Measurements from ENCODE around the gene LGALS7B.
"Not testable (repeated sequence)": the region's sequence is repeated elsewhere in the genome, so short reads cannot be mapped to it uniquely, and the experiment has no call there.

The LGALS7B gene

DNA sequence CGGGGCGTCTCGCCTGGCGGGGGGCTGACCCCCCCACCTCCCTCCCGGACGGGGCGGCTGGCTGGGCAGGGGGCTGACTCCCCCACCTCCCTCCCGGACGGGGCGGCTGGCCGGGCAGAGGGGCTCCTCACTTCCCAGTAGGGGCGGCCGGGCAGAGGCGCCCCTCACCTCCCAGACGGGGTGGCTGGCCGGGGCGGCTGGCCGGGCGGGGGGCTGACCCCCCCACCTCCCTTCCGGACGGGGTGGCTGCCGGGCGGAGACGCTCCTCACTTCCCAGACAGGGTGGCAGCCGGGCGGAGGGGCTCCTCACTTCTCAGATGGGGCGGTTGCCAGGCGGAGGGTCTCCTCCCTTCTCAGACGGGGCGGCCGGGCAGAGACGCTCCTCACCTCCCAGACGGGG is 8.8 kb downstream of the LGALS7B start:
- DNase-seq = not testable (repeated sequence)

DNA sequence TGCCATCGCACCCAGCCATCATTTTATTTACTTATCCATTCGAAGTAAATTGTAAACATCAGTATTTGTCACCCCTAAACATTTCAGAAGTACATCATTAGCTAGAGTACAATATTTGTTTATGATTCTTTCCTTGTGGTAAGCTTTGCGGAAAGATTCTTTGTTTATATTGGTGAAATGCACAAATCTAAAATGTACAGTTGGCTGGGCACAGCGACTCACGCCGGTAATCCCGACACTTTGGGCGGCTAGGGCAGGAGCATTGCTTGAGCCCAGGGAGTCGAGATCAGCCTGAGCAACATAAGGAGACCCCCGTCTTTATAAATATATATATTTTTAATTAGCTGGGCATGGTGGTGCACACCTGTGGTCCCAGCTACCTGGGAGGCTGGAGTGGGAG is 10.1 kb downstream of the LGALS7B start:
- no peak for DNase-seq

DNA sequence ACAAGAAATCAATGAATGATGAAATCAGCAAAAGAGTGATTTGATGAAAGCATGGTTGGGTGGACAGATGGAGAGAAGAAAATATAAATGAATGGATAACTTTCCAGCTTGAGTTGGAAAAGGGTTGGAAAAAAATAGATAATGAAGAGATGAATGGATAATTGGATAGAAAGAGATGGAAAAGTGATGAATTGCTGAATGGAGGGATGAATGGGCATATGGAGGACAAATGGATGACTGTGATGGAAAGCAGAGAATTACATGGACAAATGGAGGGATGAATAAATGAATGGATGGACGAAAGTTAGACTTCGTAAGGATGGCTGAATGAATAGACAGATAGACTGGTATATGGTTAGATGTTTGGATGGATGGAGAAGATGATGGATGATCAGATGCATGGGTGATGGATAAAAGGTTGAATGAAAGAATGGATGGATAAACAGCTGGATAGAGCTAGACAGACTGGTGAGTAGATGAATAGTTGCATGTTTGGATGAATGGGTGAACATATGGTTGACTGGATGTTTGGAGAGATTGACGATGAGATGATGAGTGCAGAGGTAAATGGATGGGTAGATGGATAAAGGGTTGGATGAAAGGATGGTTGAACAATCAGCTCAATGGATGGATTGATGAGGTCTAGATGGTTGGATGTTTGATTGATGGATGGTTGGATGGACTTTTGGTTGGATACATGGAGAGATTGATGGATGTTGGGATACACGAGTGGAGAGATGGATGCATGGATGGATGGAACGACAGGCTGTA is 11.8 kb downstream of the LGALS7B start:
- no peak for DNase-seq

DNA sequence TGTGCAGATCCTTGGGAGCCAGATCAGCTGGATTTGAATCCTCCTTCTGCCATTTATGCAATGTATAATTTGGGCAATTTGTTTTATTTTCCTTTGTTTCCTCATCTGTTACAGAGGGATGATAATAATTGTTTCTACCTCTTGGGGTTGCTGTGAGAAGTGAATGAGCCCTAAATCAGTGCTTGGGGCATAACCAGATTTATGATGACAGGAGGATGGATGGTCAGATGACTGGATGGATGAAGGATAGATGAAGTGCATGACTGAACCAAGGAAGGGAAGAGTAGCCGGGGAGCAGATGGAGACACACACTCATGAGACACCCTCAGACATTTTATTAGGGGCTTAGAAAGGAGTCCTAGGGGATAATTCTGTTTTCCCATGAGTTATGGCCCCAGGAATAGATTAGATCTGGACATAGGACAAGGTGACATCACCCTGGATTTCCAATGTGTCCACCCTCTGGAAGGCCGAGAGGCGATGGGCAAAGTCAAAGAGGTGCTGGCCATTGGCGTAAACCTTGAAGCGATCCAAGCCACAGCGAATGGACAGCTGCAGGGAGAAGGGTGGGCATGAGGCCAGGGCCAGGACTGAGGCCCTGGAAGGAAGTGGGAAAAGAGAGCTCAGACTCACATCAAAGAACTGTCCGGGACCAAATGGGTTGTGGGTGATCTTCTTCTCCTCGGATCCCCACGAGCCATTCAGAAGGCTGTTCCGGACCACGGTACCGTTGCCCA is 12.5 kb downstream of the LGALS7B start:
- no peak for DNase-seq

DNA sequence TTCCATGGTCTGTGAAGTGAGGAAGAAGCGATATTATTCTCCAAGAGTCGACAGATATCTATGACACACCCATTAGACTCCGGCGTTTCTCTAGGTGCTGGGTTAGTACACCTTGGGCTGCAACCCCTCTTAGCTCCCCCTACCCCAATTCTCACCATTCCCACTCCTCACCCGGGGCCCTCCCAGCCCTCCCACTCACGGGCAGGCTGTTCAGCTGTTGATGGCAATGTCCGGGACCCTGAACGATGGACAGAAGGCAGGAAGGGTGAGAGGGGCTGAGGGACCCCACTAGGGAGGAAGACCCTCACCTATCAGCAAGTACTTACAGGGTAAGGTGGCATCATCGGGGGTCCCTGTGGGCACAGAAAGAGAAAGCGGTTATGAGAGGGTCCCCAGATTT is 14.5 kb downstream of the LGALS7B start:
- no peak for DNase-seq

DNA sequence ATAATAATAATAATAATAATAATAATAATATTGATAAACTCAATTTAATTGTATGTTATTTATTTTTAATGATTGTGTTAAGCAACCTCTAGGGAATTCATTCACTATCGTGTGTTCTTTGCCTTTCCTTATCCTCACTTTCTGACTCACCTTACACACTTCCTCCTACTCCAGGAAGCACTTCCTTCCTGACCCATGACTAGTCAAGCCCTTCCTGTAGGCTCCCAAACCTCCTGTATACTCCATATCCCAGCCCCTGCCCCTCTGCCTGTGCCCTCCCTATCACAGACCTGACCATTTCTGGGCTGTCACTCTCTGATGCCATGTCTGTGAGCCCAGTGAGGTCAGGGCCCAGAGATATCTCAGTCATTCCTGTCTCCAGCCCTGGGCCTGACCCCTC is 16.2 kb downstream of the LGALS7B start:
- no peak for DNase-seq

DNA sequence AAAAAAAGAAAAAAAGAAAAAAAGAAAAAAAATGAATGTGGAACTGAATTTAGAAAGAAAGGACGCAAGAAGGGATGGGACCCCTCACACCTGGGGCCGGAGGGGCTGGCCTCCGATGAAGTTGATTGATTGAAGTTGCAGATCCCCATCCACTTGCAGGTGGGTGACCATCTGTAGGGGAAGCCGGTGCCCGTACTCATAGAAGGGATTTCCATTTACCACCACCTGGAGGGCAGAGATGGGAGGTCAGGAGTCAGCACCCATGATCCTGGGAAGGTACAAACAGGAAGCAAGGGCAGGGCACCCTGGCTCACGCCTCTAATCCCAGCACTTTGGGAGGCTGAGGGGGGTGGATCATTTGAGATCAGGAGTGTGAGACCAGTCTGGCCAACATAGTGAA is 17.4 kb downstream of the LGALS7B start:
- no peak for DNase-seq

DNA sequence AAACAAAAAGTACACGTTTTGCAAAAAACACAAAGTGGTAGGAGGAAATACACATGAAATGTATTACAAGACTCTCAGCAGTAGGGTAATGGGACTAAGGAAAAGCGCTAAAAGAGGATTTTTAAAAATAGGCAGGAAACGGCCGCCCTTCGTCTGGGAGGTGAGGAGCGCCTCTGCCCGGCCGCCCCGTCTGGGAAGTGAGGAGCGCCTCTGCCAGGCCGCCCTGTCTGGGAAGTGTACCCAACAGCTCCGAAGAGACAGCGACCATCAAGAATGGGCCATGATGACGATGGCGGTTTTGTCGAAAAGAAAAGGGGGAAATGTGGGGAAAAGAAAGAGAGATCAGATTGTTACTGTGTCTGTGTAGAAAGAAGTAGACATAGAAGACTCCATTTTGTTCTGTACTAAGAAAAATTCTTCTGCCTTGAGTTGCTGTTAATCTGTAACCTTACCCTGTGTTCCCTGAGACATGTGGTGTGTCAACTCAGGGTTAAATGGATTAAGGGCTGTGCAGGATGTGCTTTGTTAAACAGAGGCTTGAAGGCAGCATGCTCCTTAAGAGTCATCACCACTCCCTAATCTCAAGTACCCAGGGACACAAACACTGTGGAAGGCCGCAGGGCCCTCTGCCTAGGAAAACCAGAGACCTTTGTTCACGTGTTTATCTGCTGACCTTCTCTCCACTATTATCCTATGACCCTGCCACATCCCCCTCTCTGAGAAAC is 18.5 kb downstream of the LGALS7B start:
- DNase-seq = not testable (repeated sequence)

DNA sequence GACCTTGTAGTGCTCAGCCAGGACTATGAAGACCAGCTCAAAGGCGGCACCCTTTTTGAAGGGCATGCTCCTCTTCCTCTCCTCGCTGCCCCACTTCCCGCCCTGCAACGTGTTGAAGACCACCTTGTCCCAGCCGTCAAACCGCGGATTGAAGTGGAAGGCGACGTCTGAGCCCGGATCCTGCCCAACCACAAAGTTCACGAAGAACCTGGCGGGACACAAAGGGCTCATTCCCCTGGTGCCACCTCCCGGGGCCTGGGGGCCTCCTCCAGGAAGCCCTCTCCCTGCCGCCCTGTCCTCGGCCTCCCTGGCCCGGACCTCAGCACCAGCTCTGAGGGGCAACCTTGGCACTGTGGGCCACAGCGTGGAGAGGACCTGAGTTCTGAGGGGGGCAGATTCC is 19.7 kb downstream of the LGALS7B start:
- no peak for DNase-seq

DNA sequence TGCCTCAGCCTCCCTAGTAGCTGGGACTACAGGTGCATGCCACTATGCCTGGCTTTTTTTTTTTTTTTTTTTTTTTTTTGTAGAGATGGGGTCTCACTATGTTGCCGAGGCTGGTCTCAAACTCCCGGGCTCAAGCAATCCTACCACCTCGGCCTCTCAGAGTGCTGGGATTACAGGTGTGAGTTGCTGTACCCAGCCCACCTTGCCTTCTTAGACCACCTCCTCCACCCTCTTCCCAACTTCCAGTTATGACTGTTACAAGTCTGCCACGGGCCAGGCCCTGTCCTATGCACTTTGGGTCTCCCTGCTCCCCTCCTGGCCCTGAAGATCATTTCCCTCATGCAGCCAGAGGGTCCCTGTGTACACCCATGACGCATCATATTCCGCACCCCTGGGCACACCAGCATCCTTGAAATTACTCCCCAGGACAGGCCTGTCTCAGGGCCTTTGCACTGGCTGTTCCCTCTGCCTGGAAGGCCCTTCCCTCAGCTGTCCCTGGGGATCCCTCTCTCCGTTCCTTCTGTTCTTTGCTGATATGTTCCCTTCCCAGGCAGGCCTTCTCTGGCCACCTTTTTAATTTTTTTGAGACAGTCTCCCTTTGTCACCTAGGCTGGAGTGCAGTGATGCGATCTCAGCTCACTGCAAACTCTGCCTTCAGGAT is 20.7 kb downstream of the LGALS7B start:
- DNase-seq = no peak

DNA sequence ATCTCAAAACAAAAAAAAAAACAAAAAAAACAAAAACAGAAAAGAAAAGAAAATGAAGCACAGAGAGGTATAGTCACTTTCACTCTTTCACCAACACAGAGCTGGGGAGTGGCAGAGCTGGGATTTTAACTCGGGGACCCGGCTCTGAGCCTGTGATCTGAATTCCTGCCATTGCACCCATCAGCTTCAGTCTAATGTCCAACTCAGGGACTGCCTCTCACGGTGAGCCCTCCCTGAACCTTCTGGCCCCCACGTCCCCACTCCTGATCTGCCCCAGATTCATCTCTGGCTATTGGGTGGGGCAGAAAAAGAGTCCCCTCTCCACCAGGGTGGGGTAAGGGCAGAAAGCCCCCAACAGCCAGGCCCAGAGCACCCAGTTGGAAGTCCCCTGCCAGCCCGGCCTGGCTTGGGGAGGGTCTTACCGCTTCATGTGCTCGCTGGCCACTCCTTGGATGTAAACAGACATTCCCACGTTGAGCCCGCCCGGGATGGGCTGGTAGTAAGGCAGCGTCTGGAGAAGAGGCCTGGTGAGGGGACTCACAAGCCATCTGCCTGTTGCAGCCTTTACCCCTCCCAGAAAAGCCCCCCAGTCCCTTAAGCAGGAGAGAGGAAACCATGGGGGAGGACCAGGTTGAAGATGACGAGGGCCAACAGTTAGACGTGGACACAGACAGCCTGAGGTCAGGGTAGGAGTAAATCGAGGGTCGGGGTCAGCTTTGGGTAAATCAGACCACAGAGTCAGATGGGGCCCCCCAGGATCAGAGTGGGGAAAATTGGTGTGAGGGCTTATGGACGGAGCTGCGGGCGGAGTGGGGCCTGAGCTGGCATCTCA is 23.2 kb downstream of the LGALS7B start:
- no peak for DNase-seq

DNA sequence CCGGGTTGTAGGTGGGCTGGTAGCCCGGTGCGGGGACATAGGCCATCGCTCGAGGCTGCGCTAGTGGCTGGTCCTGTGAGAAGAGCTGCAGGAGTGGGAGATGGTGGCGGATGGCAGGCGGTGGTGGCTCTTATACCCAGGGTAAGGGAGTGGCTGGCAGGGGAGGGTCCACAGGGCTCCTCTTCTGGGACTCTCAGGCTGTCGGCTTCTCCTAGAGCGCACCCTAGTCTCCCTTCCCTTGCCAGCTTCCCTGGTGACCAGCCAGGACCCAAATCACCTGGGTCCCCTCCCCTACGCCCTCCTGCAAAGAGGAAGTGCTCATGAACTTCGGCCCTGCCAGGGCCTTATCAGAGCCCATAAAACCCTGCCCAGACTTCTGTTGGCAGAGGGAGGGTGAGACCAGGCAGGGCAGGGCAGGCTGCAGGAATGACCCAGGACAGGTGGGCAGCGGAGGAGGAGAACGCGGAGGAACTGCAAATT is 23.9 kb downstream of the LGALS7B start, which contains the start of gene LGALS4:
Gene LGALS4, minus strand, starts transcription at position 105 of the 480 bp plus-strand sequence. Its CDS starts 59 bp downstream, at position 46.
- no peak for DNase-seq

DNA sequence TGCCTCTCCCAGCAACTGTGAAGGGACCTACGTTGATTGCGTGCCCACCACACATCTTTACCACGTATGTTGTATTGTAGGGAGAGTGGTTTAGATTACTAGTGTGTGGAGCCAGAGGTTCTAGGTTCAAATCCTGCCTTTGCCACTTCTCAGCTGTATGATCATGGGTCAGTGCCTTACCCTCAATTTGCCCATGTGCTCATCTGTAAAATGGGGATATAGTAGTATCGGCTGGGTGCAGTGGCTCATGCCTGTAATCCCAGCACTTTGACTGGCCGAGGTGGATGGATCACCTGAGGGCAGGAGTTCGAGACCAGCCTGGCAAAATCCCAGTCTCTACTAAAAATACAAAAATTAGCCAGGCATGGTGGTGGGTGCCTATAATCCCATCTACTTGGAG is 24.3 kb downstream of the LGALS7B start:
- DNase-seq = no peak

DNA sequence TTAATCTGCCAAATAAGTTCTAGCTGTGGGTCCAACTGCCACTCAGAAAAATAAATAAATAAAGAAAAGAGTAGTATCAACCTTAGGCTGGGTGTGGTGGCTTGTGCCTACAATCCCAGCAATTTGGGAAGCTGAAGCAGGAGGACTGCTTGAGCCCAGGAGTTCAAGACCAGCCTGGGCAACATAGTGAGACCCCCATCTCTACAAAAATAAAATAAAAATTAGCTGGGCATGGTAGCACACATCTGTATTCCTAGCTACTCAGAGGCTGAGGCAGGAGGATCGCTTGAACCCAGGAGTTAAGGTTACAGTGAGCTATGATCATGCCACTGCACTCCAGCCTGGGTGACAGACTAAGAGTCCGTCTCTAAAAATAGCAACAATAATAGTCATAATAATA is 24.9 kb downstream of the LGALS7B start:
- DNase-seq = not testable (repeated sequence)

DNA sequence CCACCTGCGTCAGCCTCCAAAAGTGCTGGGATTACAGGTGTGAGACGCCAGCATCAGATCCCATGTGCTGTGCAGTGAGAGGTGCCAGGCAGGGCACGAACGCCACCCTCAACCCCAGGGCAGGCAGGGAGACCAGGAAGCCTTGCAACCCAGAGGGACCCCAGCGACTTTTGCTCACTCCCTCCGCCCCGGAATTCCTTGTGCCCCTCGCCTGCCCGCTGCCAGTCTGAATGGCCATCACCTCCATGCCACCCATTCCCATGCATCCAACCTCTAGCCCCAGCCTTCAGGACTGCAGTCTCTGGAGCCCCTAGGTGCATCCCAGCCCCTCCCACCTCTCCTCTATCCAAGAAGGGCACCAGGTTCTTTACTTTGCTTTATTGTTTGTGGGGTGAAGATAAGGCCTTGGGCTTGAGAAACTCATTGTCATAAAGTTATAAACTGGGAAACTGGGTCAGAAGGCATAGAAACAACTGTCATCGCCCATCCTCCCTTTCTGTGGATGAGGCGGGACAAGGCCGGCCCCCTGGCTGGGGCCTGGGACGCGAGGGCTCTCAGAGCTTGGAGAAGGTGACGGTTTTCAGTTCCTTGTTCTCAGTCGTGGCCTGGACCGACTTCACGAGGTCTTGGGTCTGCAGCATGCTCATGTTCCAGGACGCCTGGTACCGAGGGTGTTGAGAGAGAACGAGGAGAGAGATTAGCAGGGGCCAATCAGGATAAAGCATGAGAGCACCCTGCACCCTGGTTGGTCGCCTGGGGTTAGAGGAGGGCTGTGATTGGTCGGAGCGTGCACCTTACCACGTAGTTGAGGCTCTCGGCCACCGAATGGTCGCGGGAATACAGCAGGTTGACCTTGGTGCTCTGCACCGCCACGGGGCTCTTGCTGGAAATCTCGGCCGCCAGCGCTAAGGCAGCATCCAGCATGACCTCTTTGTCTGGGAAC is 26.3 kb downstream of the LGALS7B start:
- no peak for DNase-seq

DNA sequence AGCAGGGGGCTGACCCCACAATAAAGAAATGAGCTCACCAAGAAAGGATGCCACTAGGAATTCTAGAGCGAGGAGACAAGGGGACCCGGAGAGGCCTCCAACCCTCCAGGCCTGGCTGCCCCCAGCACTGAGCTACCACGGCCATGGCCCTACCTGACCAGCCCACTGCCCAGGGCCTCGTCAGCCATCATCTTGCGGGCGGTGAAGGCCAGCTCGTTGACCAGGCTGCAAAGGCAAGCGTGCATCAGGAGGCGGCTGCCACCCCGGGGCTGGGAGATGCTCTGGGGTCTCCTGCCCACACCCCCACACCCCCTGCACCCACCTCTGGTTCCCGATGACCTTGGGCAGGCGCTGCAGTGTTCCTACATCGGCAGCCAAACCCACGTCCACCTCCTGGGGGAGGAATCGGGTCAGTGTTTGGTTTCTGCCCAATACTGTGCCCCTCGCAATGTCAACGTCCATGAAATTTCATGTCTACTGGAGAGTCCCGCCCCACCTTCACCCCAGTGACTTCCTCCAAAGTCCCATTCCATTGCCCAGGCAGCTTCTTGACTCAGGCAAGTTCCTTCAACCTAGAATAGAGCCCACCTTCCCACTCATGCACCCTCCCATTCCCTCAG is 27.2 kb downstream of the LGALS7B start:
- no peak for DNase-seq

DNA sequence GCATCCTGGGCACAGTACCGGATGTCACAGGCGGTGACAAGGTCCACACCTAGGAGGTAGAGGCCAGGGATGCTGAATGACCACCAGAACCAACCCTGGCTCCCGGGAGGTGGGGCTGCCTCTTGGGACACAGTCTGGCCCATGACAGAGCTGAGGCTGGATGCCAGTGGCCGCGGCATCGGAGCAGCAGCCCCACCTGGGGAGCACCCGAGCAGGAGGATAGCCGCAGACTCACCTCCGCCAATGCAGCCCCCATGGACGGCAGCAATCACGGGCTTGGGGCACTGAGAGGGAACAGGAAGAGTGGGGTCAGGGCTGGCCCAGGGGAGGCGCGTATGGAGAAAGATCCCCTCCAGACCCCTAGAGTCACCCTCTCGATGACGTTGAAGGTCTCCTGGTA is 28.1 kb downstream of the LGALS7B start:
- no peak for DNase-seq

DNA sequence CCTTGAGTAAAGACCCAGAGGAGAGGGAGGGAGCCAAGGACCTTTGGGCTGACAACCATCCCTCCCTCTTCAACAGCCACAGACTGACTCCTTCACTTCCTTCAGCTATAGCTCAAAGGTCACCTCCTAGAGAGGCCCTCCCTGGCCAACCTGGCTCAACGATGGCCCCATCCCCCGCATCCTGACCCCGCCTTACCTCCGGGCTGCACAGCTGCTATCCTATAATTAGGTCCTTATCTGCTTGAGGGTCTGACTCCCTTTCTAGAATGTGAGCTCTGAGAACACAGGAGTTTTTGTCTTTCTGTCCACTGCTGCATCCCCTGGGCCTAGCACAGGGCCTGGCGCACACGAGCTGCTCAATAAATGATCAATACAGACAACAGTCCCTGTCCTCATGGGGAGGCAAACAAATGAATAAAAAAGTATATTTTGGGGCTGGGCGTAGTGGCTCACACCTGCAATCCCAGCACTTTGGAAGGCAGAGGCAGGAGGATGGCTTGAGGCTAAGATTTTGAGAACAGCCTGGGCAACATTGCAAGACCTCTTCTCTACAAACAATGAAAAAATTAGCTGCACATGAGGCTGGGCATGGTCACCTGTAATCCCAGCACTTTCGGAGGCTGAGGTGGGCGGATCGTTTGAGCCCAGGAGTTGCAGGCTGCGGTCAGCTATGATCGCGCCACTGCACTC is 30.4 kb downstream of the LGALS7B start:
- DNase-seq = no peak

DNA sequence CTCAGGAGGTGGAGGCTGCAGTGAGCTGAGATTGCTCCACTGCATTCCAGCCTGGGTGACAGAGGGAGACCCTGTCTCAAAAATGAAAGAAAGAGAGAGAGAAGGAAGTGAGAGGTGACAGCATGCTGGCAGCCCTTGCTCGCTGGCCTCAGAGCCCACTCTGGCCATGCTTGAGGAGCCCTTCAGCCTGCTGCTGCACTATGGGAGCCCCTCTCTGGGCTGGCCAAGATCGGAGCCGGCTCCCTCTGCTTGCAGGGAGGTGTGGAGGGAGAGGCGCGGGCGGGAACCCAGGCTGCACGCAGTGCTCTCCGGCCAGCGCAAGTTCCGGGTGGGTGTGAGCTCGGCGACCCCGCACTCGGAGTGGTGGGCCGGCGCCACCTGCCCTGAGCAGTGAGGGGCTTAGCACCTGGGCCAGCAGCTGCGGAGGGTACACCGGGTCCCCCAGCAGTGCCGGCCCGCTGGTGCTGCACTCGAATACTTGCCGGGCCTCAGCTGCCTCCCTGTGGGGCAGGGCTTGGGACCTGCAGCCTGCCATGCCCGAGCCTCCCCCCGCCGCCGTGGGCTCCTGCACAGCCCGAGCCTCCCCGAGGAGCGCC is 32.3 kb downstream of the LGALS7B start:
- DNase-seq = not testable (repeated sequence)

All from left hindlimb (tissue), 1 donor.